ENCODE results near the gene TRPM2.
A peak's percentile ranks its signal among the peaks of the same experiment; 100 is the strongest.

TRPM2 gene

DNA sequence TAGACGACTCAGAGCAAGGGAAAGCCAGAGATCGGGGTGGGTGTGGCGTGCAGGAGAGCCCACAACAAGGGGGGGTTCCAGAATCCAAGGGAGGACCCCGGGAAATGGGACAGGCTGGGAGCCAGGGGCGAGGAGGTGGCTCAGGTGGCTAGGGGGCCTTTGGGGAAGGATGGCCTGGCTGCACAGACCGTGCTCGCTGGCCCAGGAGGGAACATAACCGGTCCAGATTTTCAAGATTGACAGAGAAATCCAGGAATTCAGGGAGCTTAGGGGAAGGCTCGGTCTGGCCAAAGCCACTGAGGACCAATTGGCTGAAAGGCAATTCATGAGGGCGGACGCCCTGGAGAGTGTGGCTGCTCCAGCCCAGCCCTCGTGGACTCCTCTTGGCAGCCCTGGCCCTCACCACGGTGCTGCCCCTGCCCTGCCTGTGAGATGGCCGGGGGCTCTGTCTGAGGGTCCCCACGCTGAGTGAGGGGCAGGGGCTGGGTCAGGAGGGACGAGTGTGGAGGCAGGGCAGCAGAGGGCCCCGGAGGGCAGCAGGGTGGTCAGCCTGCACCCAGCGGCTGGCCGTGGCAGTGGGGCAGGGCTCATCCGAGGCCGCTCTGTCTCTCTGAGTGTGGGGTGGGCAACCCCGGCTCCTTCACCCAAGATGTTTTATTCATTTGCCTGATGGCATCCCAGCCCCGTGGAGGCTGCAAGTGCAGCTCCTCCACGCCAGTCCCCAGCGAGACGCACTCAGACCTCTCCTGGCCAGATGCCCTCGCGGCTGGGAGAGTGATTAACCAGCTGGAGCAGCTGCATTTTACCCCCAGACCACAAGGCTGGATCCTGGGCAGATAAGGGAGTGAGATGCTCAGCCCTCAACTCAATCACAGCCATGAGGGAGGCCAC lies 96.3 kb downstream of the TRPM2 start:
- DNase-seq (ENCODE audit: low read depth): no peak
- TF ChIP-seq, protein P1, sequence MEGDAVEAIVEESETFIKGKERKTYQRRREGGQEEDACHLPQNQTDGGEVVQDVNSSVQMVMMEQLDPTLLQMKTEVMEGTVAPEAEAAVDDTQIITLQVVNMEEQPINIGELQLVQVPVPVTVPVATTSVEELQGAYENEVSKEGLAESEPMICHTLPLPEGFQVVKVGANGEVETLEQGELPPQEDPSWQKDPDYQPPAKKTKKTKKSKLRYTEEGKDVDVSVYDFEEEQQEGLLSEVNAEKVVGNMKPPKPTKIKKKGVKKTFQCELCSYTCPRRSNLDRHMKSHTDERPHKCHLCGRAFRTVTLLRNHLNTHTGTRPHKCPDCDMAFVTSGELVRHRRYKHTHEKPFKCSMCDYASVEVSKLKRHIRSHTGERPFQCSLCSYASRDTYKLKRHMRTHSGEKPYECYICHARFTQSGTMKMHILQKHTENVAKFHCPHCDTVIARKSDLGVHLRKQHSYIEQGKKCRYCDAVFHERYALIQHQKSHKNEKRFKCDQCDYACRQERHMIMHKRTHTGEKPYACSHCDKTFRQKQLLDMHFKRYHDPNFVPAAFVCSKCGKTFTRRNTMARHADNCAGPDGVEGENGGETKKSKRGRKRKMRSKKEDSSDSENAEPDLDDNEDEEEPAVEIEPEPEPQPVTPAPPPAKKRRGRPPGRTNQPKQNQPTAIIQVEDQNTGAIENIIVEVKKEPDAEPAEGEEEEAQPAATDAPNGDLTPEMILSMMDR (IDR thresholded peaks at IDR 0.05; ENCODE audit: control insufficient read depth, insufficient read depth, low read depth, low read length, missing control alignments): no peak
- no peak overlapping the region for H3K4me3 ChIP-seq (ENCODE audit: control insufficient read depth, low read depth, low read length)

DNA sequence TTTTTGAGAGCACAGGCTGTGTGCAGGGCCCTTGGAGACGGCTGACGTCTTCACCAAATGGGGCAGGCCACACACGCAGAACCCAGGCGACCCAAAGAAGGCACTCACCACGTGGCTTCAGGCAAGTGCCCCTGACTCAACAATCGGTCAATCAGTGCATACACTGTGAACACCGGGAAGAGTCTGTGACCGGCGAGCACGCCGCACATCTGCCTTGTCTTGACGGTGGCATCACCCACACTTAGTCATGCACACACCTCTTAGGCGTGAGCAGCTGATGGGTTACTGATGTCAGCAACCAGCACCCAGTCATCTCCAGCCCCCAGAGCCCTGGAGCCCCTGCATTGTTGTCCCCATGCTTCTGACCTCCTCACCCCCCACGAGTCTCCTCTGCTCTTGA lies 97.0 kb downstream of the TRPM2 start:
- TF ChIP-seq, protein P1 (IDR thresholded peaks at IDR 0.05; ENCODE audit: control insufficient read depth, insufficient read depth, low read depth, low read length, missing control alignments): no peak
- H3K4me3 ChIP-seq (ENCODE audit: control insufficient read depth, low read depth, low read length): no peak overlapping the region
- DNase-seq (ENCODE audit: low read depth): no peak

DNA sequence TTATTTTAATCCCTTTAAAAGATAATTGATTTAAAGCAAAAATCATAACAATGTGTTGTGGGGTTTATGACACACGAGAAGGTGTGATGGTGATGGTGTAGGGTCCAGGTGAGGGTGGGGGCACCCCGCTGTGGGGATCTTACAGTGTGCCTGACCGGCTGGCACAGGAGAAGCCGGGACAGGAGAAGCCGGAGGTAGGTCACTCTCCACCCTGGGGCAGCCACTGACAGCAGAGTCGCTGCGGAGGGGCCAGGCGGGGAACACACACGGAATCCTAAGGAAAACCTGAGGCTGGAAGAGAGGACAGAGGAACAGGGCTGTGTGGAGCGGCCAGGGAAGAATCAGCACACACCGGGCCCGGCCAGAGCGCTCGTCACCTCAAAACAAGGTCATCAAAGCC lies 97.6 kb downstream of the TRPM2 start:
- no peak for DNase-seq (ENCODE audit: low read depth)
- H3K4me3 ChIP-seq (ENCODE audit: control insufficient read depth, low read depth, low read length): no peak overlapping the region
- TF ChIP-seq, protein P1 (IDR thresholded peaks at IDR 0.05; ENCODE audit: control insufficient read depth, insufficient read depth, low read depth, low read length, missing control alignments): no peak

DNA sequence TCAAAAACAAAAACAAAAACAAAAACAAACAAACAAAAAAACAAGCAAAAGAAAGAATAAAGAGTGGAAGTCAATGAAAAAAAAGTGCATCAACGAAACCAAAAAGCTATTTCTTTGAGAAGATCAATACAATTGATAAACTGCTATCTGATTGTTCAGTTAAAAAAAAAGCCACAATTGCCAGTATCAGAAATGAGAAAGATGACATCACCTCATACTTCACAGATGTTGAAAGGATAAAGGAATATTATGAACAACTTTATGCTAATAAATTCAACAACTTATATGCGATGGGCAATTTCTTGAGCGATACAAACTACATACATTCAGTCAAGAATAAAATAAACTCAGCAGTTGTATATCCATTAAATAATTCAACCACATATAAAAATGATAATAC lies 99.7 kb downstream of the TRPM2 start:
- no peak overlapping the region for H3K4me3 ChIP-seq (ENCODE audit: control insufficient read depth, low read depth, low read length)
- DNase-seq (ENCODE audit: low read depth): no peak
- TF ChIP-seq, protein P1 (IDR thresholded peaks at IDR 0.05; ENCODE audit: control insufficient read depth, insufficient read depth, low read depth, low read length, missing control alignments): no peak

DNA sequence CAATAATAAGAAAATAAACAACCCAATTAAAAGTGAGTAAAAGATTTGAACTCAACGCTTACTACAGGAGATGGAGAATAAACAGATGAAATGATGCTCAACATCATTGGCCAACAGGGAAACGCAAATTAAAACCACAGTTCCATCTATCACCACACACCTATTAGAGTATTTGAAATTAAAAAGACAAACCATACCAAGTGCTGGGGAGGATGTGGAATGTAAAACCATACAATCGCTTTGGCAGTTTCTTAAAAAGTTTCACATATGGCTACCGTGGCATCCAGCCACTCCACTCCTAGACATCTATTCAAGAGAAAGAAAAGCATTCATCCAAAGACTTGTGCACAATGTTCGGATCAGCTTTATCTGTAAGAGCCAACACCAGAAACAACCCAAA lies 100.6 kb downstream of the TRPM2 start:
- no peak for DNase-seq (ENCODE audit: low read depth)
- no peak overlapping the region for H3K4me3 ChIP-seq (ENCODE audit: control insufficient read depth, low read depth, low read length)
- TF ChIP-seq, protein P1 (IDR thresholded peaks at IDR 0.05; ENCODE audit: control insufficient read depth, insufficient read depth, low read depth, low read length, missing control alignments): no peak

DNA sequence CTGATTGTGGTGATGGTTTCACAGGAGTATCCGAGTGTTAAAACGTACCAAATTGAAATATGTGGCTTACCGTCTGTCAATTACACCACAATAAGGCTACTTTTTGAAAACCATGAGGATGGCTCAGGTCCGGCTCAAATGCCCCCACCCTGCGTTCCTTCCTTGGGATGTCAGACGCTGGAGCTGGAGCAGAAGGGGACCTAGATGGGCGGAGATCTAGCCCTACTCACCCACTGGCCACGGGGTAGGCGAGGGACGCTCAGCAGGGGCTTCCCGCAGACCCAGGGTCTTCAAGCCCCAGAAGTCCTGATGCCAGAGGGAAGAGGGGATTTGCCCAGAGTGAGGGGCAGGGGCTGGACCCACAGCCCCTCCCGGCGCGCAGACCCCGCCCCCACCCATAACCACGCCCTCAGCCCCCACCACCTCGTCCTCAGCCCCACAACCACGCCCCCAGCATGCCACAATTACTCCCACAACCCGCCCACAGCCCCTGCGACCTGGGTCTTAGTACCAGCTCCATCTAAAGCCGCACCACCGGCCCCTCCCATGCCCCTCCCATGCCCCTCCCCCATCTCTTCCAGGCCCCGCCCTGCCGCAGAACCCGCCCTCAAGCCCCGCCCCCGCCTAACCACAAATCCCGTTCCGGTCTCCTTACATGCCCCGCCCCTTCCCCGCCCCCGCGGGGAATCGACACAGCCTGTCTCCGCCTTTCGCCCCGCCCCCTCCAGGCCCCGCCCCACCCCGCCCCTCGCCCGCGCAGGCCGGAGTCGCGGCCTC lies 101.5 kb downstream of the TRPM2 start, which contains the start of gene LRRC3:
Gene LRRC3, plus strand, starts transcription at position 764 of the 777 bp plus-strand sequence. CDS start 1,135 bp downstream, outside the sequence.
- TF ChIP-seq, protein P1 (IDR thresholded peaks at IDR 0.05; ENCODE audit: control insufficient read depth, insufficient read depth, low read depth, low read length, missing control alignments): no peak
- peak within 1 kb of the TSS; percentile 37 for H3K4me3 ChIP-seq (ENCODE audit: control insufficient read depth, low read depth, low read length)
- DNase-seq (ENCODE audit: low read depth): no peak
